Measurements from ENCODE around the gene SGMS1. TPM values are rescaled to one million over a fixed set of nuclear protein-coding genes. Genes with fewer than 3 reads are reported as not detected.

SGMS1 gene
- polyA plus RNA-seq, 4 donors: 42.9 to 61.0 (median 58.0) TPM

- DNase-seq (ENCODE audit: low read depth in 4 of 4, low spot score in 3 of 4): no peak
Measured at GRCh38 chr10:50613726-50614443, 9.9 kb downstream of the SGMS1 start.

DNA sequence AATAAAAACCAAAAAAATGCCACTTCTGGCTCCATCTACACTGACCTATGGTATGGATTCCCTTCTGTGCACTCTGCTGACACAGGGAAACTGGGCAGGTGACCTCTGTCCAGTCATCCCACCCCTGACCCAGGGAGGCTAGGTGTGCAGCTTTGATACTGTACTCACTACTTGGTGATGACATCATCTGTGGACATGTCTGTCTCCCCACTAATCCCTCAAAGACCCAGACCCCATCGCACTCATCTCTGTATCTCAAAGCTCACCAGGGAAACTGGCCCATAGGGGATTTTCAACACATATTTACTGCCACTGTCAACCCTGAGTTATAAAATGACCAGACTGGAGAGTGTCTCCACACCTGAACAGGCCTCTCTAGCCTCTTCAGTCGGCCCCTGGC, 10.6 kb downstream of the SGMS1 start:
- DNase-seq (ENCODE audit: low read depth in 4 of 4, low spot score in 3 of 4): no peak

DNA sequence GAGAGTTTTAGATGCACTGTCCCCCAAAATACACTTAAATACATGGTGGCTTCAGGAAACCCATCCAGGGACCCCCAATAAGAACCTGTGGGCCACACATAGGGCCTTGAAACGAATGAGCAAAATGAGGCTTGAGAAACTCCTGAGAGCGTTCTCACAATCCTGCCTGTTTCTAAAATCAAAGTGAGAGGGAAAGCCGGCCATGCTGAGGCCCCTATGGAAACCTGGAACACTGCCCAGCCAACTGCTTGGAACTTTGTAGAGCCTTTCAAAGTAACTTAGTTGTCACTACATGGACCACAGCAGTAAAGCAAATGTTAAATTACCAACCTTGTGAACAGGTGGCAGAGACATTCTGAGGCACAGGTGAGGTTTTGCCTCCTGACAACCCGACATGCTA, 13.4 kb downstream of the SGMS1 start:
- DNase-seq (ENCODE audit: low read depth in 4 of 4, low spot score in 3 of 4): no peak

- no peak for DNase-seq (ENCODE audit: low read depth in 4 of 4, low spot score in 3 of 4)
Measured at GRCh38 chr10:50607356-50607925, 16.3 kb downstream of the SGMS1 start.

DNA sequence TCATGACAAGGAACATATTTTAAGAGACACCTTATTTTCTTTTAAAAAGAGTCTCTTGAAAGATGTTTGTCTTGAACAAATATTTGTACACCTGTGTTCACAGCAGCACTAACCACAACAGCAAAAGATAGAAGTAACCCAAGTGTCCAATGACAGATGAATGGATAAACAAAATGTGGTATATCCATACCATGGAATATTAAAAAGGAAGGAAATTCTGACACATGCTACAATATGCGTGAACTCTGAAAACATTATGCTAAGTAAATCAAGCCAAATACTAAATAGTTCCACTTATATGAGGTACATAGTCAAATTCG, 17.8 kb downstream of the SGMS1 start:
- no peak for DNase-seq (ENCODE audit: low read depth in 4 of 4, low spot score in 3 of 4)

GRCh38 chr10:50605269-50605950, 18.3 kb downstream of the SGMS1 start:
- no peak for DNase-seq (ENCODE audit: low read depth in 4 of 4, low spot score in 3 of 4)

DNA sequence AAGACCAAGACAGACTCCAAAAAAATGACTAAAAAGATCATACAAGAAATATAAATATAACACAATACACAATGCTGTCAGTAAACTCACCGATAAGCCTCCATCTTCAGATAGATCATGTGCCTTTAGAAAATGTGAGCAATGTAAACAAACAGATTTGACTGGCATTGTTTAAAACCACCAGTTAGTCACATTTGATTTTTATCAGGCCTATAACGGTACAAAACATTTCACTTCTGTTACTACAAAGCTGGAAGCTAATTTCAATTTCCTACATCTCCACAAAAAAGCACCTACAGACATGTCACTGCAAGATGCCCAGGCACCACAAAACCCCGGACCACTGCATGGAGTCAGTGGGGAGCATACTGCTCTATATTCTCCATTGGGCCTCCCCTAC, 18.9 kb downstream of the SGMS1 start:
- no peak for DNase-seq (ENCODE audit: low read depth in 4 of 4, low spot score in 3 of 4)

DNA sequence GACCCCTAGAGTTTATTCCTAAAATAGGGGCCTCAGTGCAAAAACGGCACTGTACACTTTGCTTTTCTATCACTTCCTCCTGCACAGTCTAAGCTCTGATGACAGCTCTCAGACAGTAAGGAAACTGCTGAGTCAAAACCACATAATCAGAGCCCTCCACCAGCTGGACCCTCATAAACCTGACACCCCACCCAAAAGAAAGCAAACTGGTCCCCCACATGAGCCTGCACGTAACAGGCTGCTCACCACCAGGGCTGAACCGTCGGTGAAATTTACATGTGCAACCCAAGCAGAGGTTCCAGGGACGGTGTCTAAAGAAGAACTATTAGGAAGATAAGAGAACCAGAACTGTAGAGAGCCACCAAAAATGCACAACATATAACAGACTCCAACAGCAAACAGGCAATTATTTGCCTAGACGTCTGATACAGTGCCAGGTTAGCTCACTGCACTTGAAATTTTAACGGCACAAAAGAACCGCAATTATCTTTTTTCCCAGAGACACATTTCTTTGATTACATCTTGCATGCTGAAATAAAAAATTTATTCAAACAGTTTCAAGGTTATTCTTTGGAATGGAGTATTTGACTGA, 19.6 kb downstream of the SGMS1 start:
- no peak for DNase-seq (ENCODE audit: low read depth in 4 of 4, low spot score in 3 of 4)

DNA sequence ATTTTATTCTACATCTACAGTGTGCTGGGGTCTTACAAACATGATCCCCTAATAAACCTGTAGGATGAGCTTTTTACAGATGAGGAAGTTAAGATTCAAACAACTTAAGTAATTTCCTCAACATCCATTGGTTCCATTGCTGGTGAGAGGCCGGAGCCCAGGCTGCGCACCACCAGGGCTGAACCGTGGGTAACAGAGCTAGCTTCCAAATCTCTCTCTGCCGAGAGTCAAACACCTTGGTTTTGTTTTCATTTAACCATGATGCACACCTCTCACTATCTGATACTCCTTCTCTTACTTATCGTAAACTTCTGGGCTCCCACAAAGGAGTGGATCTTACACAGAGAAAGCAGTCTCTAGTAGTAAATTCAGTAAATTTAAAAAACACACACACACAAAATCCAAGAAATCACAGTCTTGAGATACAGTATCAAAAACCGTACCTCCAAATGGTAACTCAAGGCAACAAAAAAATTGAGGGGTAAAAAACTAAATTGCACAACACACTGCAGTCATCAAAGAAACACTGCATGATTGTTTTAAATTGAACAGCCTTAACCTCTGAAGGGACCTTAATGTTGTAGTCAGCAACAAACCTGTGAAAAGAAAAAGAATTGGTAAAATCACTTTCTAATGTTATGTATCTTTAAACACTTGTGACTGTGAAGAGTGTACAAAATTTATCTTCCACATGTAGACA, 20.5 kb downstream of the SGMS1 start:
- no peak for DNase-seq (ENCODE audit: low read depth in 4 of 4, low spot score in 3 of 4)

GRCh38 chr10:50601974-50602373, 21.8 kb downstream of the SGMS1 start:
- DNase-seq (ENCODE audit: low read depth in 4 of 4, low spot score in 3 of 4): no peak

- no peak for DNase-seq (ENCODE audit: low read depth in 4 of 4, low spot score in 3 of 4)
Measured at GRCh38 chr10:50600831-50601477, 22.8 kb downstream of the SGMS1 start.

DNA sequence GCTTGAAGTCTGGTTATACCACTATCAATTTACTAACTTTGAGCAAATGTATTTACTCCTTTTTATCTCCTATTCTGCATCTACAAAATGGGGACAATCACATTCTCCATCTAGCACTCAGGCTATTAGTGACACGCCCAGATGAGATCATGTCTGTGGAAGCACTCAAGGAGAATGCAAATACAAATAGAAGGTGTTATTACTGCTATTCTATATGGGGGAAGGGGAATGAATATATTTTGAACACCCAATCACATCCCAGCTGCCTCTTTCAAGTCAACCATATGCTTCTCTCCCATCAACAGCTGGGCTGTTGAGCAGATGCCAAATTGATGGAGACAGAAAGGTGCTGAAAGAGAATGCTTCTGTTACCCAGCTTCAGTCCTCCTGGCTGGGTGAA, 23.5 kb downstream of the SGMS1 start:
- no peak for DNase-seq (ENCODE audit: low read depth in 4 of 4, low spot score in 3 of 4)

DNA sequence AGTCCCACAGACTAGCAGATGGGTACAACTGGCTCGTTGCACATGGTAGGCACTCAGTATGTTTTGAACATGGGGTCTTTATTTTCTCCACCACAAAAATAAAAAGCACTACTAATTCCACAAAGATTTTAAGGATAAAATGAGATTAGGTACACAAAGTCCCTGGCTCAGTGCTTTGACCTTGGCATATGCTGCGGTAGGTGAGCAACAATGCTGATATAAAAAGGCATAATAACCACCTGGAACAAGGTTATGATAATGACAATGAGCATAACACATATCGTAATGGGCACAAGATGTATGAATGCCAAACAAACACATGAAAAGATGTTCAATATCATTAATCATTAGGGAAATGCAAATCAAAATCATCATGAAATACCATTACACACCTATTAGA, 26.9 kb downstream of the SGMS1 start:
- no peak for DNase-seq (ENCODE audit: low read depth in 4 of 4, low spot score in 3 of 4)

DNA sequence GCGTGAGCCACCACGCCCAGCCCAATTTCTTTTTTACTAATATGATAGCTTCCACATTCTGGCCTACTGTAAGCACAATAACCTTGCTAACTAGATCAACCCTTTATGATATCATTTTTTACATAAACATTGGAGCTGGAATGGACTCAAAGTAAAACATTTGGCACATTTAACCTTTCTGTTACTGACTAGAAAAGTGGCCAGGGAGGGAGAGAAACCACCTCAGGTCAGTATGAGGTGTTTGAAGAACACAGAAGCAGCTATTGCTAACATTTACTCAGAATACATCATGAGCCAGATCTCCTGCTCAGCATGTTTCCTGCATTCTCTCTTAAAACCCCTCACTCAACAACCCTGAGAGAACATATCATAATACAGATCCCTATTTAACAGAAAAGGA, 27.3 kb downstream of the SGMS1 start:
- no peak for DNase-seq (ENCODE audit: low read depth in 4 of 4, low spot score in 3 of 4)

- DNase-seq (ENCODE audit: low read depth in 4 of 4, low spot score in 3 of 4): no peak
Measured at GRCh38 chr10:50595785-50596184, 28.0 kb downstream of the SGMS1 start.

DNA sequence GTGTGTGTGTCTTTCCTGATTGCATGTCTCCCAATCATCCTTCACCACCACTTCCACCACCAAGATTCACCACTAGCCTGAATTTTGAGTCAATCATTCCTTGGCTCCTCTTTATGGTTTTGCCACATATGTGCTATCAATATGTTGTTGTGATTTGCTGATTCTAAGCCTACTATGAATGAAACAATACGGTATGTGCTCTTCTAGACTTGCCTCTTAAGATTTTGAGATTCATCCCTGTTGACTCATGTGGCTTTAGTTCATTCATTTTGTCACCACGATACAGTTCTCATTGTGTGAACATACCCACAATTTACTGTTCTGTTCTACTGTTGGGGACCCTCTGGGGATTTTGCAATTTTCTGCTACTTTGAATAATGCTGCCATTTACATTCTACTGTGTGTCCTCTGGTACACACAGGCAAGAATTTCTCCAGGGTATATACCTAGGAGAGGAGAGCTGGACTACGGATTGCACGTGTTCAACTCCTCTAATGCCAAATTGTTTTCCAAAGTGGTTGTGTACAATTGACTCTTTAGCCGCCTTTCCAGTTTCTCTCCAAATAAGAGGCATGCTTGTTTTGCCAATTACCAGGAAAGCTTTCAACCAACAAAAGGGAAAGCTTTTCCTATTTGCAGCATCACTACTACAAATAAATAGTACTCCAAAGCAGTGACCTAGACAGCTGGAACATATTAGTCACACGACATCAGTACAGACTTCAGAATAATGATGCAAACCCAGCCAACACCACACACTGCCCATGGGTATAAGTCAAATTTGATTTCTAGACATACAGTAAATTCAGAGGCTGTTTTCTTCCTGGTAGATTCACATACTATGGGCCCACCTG, 30.0 kb downstream of the SGMS1 start:
- DNase-seq (ENCODE audit: low read depth in 4 of 4, low spot score in 3 of 4): no peak

DNA sequence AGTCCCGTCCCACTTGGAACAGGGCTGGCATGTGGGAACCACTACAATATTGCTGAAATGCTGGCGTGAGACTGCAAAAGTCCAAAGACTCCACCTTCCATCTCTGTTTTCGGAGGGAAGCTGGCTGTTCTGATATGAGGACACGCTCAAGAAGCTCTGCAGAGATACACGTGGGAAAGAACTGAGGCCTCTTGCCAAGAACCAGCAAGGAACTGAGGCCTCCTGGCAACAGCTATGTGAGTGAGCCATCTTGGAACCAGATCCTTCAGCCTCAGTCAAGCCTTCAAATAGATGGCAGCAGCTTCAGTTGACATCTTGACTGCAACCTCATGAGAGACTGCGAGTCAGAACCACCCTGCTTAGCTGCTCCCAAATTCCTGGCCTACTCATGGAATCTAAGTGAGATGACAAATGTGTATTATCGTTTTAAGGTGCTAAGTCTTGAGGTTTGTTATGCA, 30.8 kb downstream of the SGMS1 start:
- DNase-seq (ENCODE audit: low read depth in 4 of 4, low spot score in 3 of 4): no peak

- DNase-seq (ENCODE audit: low read depth in 4 of 4, low spot score in 3 of 4): no peak
Measured at GRCh38 chr10:50590935-50591334, 32.8 kb downstream of the SGMS1 start.

DNA sequence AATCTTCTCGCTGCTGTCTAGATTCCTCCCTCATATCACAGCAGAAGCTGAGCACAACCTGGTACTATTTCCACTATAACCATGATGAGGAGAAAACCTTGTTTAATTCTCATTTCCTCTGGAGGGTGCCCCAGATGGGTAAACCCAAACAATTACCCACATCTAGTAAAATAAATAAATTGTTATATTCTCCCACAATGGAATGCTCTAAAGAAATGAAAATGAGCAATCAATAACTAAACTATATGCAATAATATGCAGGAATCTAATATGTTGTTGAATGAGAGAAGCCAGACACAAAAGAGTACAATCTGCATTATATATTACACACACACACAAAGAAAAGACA, 37.0 kb downstream of the SGMS1 start:
- DNase-seq (ENCODE audit: low read depth in 4 of 4, low spot score in 3 of 4): no peak

Measured in left renal pelvis (tissue), 4 donors.